ENCODE data around the gene IPO11.
"Not testable (repeated sequence)": the region's sequence is repeated elsewhere in the genome, so short reads cannot be mapped to it uniquely, and the experiment has no call there.

The IPO11 gene

GRCh38 chr5:62661126-62661525 is 248.6 kb downstream of the IPO11 start:
- TF ChIP-seq, protein P1, sequence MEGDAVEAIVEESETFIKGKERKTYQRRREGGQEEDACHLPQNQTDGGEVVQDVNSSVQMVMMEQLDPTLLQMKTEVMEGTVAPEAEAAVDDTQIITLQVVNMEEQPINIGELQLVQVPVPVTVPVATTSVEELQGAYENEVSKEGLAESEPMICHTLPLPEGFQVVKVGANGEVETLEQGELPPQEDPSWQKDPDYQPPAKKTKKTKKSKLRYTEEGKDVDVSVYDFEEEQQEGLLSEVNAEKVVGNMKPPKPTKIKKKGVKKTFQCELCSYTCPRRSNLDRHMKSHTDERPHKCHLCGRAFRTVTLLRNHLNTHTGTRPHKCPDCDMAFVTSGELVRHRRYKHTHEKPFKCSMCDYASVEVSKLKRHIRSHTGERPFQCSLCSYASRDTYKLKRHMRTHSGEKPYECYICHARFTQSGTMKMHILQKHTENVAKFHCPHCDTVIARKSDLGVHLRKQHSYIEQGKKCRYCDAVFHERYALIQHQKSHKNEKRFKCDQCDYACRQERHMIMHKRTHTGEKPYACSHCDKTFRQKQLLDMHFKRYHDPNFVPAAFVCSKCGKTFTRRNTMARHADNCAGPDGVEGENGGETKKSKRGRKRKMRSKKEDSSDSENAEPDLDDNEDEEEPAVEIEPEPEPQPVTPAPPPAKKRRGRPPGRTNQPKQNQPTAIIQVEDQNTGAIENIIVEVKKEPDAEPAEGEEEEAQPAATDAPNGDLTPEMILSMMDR (IDR thresholded peaks at IDR 0.05) = no peak
- no peak for DNase-seq
- H3K36me3 Mint-ChIP-seq (ENCODE audit: low read depth) = no peaks in the 10 kb centered on the region
- H3K27ac Mint-ChIP-seq = no peak overlapping the region
- H3K9me3 Mint-ChIP-seq = peaks cover 35% of the 10 kb centered on the region
- H3K4me1 Mint-ChIP-seq = no peaks in the 10 kb centered on the region
- no peaks in the 10 kb centered on the region for H3K27me3 Mint-ChIP-seq (ENCODE audit: low read depth, poor library complexity)
- H3K4me3 Mint-ChIP-seq = no peak overlapping the region

DNA sequence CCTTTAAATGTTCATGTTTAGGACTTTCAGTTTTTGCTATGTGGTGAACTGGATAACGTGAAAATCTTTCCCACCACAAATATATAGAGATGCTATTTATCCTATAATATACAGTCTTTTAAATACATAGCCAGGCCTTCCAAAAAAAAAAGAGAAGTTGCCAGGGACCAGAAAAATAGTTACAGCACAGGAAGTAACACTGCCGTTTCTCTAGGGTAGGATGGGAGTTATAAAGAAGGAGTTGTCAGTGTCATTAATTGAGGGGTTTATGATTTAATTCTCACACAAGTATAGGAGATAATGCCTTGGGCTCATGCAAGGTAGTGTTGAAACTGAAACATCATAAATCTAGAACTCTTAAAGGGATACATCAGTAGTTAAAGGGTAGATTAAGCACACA is 250.0 kb downstream of the IPO11 start:
- TF ChIP-seq, protein P1 (IDR thresholded peaks at IDR 0.05) = no peak
- no peak overlapping the region for H3K4me3 Mint-ChIP-seq
- DNase-seq = no peak
- H3K4me1 Mint-ChIP-seq = no peaks in the 10 kb centered on the region
- H3K27ac Mint-ChIP-seq = no peak overlapping the region
- peaks cover 26% of the 10 kb centered on the region for H3K9me3 Mint-ChIP-seq
- H3K36me3 Mint-ChIP-seq (ENCODE audit: low read depth) = no peaks in the 10 kb centered on the region
- H3K27me3 Mint-ChIP-seq (ENCODE audit: low read depth, poor library complexity) = no peaks in the 10 kb centered on the region

- Mint-ChIP-seq H3K4me3 (no peak overlapping the region), H3K9me3 (peaks cover 22% of the 10 kb centered on the region), H3K36me3 (ENCODE audit: low read depth) (no peaks in the 10 kb centered on the region), H3K27ac (no peak overlapping the region), H3K27me3 (ENCODE audit: low read depth, poor library complexity) (no peaks in the 10 kb centered on the region), H3K4me1 (no peaks in the 10 kb centered on the region)
- TF ChIP-seq, protein P1 (IDR thresholded peaks at IDR 0.05) = no peak
- DNase-seq = no peak
These were observed 258.9 kb downstream of the IPO11 start for GRCh38 chr5:62671479-62671878.

GRCh38 chr5:62676596-62676995 is 264.0 kb downstream of the IPO11 start:
- H3K4me3 Mint-ChIP-seq; H3K36me3 Mint-ChIP-seq (ENCODE audit: low read depth); H3K4me1 Mint-ChIP-seq; H3K27ac Mint-ChIP-seq; H3K27me3 Mint-ChIP-seq (ENCODE audit: low read depth, poor library complexity); DNase-seq: not testable (repeated sequence)
- H3K9me3 Mint-ChIP-seq = peaks cover 56% of the 10 kb centered on the region

All from nephron progenitor cell (in vitro differentiated cells).